K562 (cell line): ENCODE results near the gene NMNAT1. TPM values are rescaled to one million over a fixed set of nuclear protein-coding genes. Genes with fewer than 3 reads are reported as not detected.
A peak's percentile ranks its signal among the peaks of the same experiment; 100 is the strongest.

Experiments used
- BCOR ChIP-seq: fragments of 450-650 bp; IDR thresholded peaks from 2 replicates; pipeline ENCODE4 v1.6.1; 2016
- BRD4 ChIP-seq: fragments of 200-600 bp; sonication (generic); IDR thresholded peaks from 2 replicates; pipeline ENCODE4 v1.6.1; 2017; ENCODE audit warnings: inconsistent platforms
- CHD1 ChIP-seq: fragments of 200-600 bp; sonication (generic); IDR thresholded peaks from one replicate; pipeline ENCODE4 v1.6.1; 2012; ENCODE audit warnings: mild to moderate bottlenecking, moderate library complexity, low read length, inconsistent platforms
- CREB3L1 ChIP-seq: fragments of 450-650 bp; IDR thresholded peaks from 2 replicates; pipeline ENCODE4 v1.6.1; 2014; ENCODE audit warnings: low read depth, mild to moderate bottlenecking, moderate library complexity, borderline replicate concordance
- CSDE1 ChIP-seq, 2 experiments: fragments of 450-650 bp; IDR thresholded peaks; 2 replicates each; pipeline ENCODE4 v1.6.1; 2016; ENCODE audit warnings: mild to moderate bottlenecking in 1 of 2
- ETV1 ChIP-seq: fragments of 450-650 bp; conservative IDR thresholded peaks from 2 replicates; pipeline ENCODE4 v1.6.1; 2016; ENCODE audit warnings: missing genetic modification characterization, control low read depth, low read depth, missing compliant biosample characterization
- HDAC2 ChIP-seq: fragments of 450-650 bp; IDR thresholded peaks from 2 replicates; pipeline ENCODE4 v1.6.1; 2016; ENCODE audit warnings: mild to moderate bottlenecking
- KDM4B ChIP-seq, 2 experiments: fragments of 450-650 bp in 1 of 2; sonication (generic) in 1 of 2; IDR thresholded peaks; 2 replicates each; pipeline ENCODE4 v1.6.1; 2016 to 2017; ENCODE audit warnings: borderline replicate concordance in 2 of 2, antibody characterized with exemption in 1 of 2, low read depth in 1 of 2, mild to moderate bottlenecking in 1 of 2
- MAZ ChIP-seq, 2 experiments: fragments of 450-650 bp in 1 of 2; sonication (generic) in 1 of 2; formaldehyde crosslinking; IDR thresholded peaks in 1 of 2; conservative IDR thresholded peaks in 1 of 2; 2 replicates each; pipeline versions ENCODE4 v1.4.0 to v1.5.0; 2020; ENCODE audit warnings: mild to moderate bottlenecking in 1 of 2, missing genetic modification reagents in 1 of 2
- NEUROD1 ChIP-seq: fragments of 150-350 bp; IDR thresholded peaks from 2 replicates; pipeline ENCODE4 v1.6.1; 2014; ENCODE audit warnings: borderline replicate concordance, low read length, low read depth; ENCODE audit not compliant: partially characterized antibody
- NFE2 ChIP-seq: IDR thresholded peaks from 2 replicates; pipeline ENCODE4 v1.6.1; 2014; ENCODE audit warnings: antibody characterized with exemption, low read depth
- NR2F6 ChIP-seq: fragments of 450-650 bp; formaldehyde crosslinking; IDR thresholded peaks from 2 replicates; pipeline ENCODE4 v1.4.0; 2020; ENCODE audit warnings: mild to moderate bottlenecking
- SMAD4 ChIP-seq: fragments of 250-450 bp; sonication (Bioruptor Pico); conservative IDR thresholded peaks from 2 replicates; pipeline ENCODE4 v1.8.0; 2021; ENCODE audit warnings: inconsistent platforms, mild to moderate bottlenecking, moderate library complexity
- SMARCC2 ChIP-seq: fragments of 450-650 bp; IDR thresholded peaks from 2 replicates; pipeline ENCODE4 v1.6.1; 2017; ENCODE audit warnings: antibody characterized with exemption, moderate library complexity, mild to moderate bottlenecking, low read depth
- SMARCE1 ChIP-seq: fragments of 450-650 bp; IDR thresholded peaks from 2 replicates; pipeline ENCODE4 v1.7.1; 2016; ENCODE audit warnings: mild to moderate bottlenecking
- TBP ChIP-seq: optimal IDR thresholded peaks from 2 replicates; pipeline ENCODE3; 2011; ENCODE audit warnings: low read depth, low read length, improper control_type of control experiment
- THRA ChIP-seq: fragments of 450-650 bp; IDR thresholded peaks from 2 replicates; pipeline ENCODE4 v1.6.1; 2017; ENCODE audit warnings: mild to moderate bottlenecking, moderate library complexity
- XRCC5 ChIP-seq: fragments of 200-400 bp; formaldehyde crosslinking; IDR thresholded peaks from 2 replicates; pipeline ENCODE4 v1.6.1; 2017; ENCODE audit warnings: low read depth, mild to moderate bottlenecking, low read length
- ZNF23 ChIP-seq: fragments of 250-450 bp; sonication (Bioruptor Pico); IDR thresholded peaks from 2 replicates; pipeline ENCODE4 v1.4.0; 2020; ENCODE audit warnings: mild to moderate bottlenecking
- ZNF436 ChIP-seq: fragments of 250-450, 450-650 bp; sonication (Bioruptor Pico); formaldehyde crosslinking; IDR thresholded peaks from 2 replicates; pipeline ENCODE4 v1.7.0; 2020; ENCODE audit warnings: mild to moderate bottlenecking
- ZNF583 ChIP-seq: fragments of 250-450 bp; sonication (Bioruptor Pico); IDR thresholded peaks from 2 replicates; pipeline ENCODE4 v1.4.0; 2020
- polyA plus RNA-seq, 8 experiments: library from polyadenylated mRNA; depleted of rRNA in 4 of 8; stranded (reverse) in 5 of 8; unstranded in 3 of 8; fragments of >200 nt; fragmentation: Nextera tagmentation in 2 of 8; fragmentation: Illumina TruSeq in 1 of 8; extraction: Ambion mirVana in 2 of 8; extraction: Trizol in 1 of 8; gene quantifications; 2 replicates each; pipeline versions ENCODE4 v1.2.1 to v1.2.3, GENCODE V29; 2011 to 2014; ENCODE audit warnings: inconsistent platforms in 1 of 8, missing spikeins in 1 of 8
- total RNA-seq, 7 experiments: library from RNA; depleted of rRNA in 6 of 7; stranded (reverse); fragments of >200 nt in 6 of 7; fragmentation: Illumina TruSeq in 2 of 7; extraction: Trizol in 2 of 7; gene quantifications; 2 replicates each; pipeline versions ENCODE4 v1.2.1 to v1.2.3, GENCODE V29; 2011 to 2021; ENCODE audit warnings: low replicate concordance in 1 of 7
- TF ChIP-seq, protein P1 (sequence below), 2 experiments: fragments of 250-450 bp in 1 of 2; fragments of 450-650 bp in 1 of 2; sonication (Bioruptor Pico) in 1 of 2; IDR thresholded peaks; 2 replicates each; pipeline versions ENCODE4 v1.6.1 to v1.8.0; 2016 to 2021; ENCODE audit warnings: mild to moderate bottlenecking in 2 of 2, moderate library complexity in 2 of 2, missing compliant biosample characterization in 1 of 2, missing genetic modification characterization in 1 of 2
- TF ChIP-seq, protein P2 (sequence below): fragments of 450-650 bp; IDR thresholded peaks from one replicate; pipeline ENCODE4 v1.6.1; 2018; ENCODE audit warnings: mild to moderate bottlenecking, moderate library complexity; ENCODE audit not compliant: partially characterized antibody
- TF ChIP-seq, protein P3 (sequence below): fragments of 250-450 bp; sonication (Bioruptor Pico); IDR thresholded peaks from 2 replicates; pipeline ENCODE4 v1.8.0; 2022; ENCODE audit warnings: inconsistent platforms, mild to moderate bottlenecking, moderate library complexity, borderline replicate concordance

Gene NMNAT1
- total and polyA plus RNA-seq, 9 of the 15 experiments (the other 6 are each of a cell fraction or from before 2014, with no cell fraction given): 5.1 to 14.6 (median 12.1) TPM

- TF ChIP-seq XRCC5: peak; percentile 37; the same call in 1 of the 2 replicates
- TF ChIP-seq ETV1 (tag): no peak
- no peak for TF ChIP-seq CSDE1 (IDR thresholded peaks at IDR 0.05)
- 0 out of 2 replicates have a peak, but pooled peaks have one; percentile 32 for TF ChIP-seq SMARCC2
- TF ChIP-seq NR2F6 (CRISPR knock-in tag): no peak
- no peak for TF ChIP-seq ZNF436 (CRISPR knock-in tag)
- TF ChIP-seq NEUROD1: no peak
- no peak; the same call in 1 of the 2 replicates for TF ChIP-seq SMAD4
- TF ChIP-seq CREB3L1: no peak
- TF ChIP-seq ZNF23: no peak
- 0 out of 2 replicates have a peak, but pooled peaks have one; percentile 12 for TF ChIP-seq SMARCE1
- TF ChIP-seq TBP: no peak
- peak; percentile 22 for TF ChIP-seq CHD1
- no peak for TF ChIP-seq BRD4
- no peak for TF ChIP-seq BCOR
- no peak for TF ChIP-seq KDM4B (IDR thresholded peaks at IDR 0.05; ENCODE audit: borderline replicate concordance in 2 of 2, low read depth in 1 of 2)
- TF ChIP-seq, protein P1, sequence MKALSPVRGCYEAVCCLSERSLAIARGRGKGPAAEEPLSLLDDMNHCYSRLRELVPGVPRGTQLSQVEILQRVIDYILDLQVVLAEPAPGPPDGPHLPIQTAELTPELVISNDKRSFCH (CRISPR knock-in tag; IDR thresholded peaks at IDR 0.05): no peak
- TF ChIP-seq, protein P1 (tag; IDR thresholded peaks at IDR 0.05): no peak
- TF ChIP-seq THRA: no peak
- no peak for TF ChIP-seq ZNF583
- TF ChIP-seq NFE2: peak; percentile 29; the same call in 1 of the 2 replicates
- TF ChIP-seq, protein P2, sequence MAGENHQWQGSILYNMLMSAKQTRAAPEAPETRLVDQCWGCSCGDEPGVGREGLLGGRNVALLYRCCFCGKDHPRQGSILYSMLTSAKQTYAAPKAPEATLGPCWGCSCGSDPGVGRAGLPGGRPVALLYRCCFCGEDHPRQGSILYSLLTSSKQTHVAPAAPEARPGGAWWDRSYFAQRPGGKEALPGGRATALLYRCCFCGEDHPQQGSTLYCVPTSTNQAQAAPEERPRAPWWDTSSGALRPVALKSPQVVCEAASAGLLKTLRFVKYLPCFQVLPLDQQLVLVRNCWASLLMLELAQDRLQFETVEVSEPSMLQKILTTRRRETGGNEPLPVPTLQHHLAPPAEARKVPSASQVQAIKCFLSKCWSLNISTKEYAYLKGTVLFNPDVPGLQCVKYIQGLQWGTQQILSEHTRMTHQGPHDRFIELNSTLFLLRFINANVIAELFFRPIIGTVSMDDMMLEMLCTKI: no peak
- 0 out of 2 replicates have a peak, but pooled peaks have one; percentile 3 for TF ChIP-seq HDAC2
- no peak for TF ChIP-seq MAZ (CRISPR knock-in tag; conservative IDR thresholded peaks at IDR 0.05 in 1 of 2, IDR thresholded peaks at IDR 0.05 in 1 of 2)
- TF ChIP-seq, protein P3, sequence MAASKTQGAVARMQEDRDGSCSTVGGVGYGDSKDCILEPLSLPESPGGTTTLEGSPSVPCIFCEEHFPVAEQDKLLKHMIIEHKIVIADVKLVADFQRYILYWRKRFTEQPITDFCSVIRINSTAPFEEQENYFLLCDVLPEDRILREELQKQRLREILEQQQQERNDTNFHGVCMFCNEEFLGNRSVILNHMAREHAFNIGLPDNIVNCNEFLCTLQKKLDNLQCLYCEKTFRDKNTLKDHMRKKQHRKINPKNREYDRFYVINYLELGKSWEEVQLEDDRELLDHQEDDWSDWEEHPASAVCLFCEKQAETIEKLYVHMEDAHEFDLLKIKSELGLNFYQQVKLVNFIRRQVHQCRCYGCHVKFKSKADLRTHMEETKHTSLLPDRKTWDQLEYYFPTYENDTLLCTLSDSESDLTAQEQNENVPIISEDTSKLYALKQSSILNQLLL (CRISPR knock-in tag): no peak
Observed at GRCh38 chr1:10033359-10033845, 90.1 kb downstream of the NMNAT1 start (continued).
